ENCODE results near the gene SORCS2. TPM values are rescaled to one million over a fixed set of nuclear protein-coding genes. Genes with fewer than 3 reads are reported as not detected.

Gene SORCS2
- total and polyA plus RNA-seq, 2 of the 8 experiments (the other 6 are each of a cell fraction or from before 2014, with no cell fraction given) = 0.36 to 1.8 TPM

GRCh38 chr4:7668271-7668670 lies 475.9 kb downstream of the SORCS2 start (continued):
- no peak for TF ChIP-seq SIX5 (IDR thresholded peaks at IDR 0.05; ENCODE audit: low read depth, low read length)
